ENCODE results near the gene ACLY. TPM values are rescaled to one million over a fixed set of nuclear protein-coding genes. Genes with fewer than 3 reads are reported as not detected.
"Not testable (repeated sequence)": the region's sequence is repeated elsewhere in the genome, so short reads cannot be mapped to it uniquely, and the experiment has no call there.

ACLY gene
- total RNA-seq, 3 donors from 2014 or later: 80.3 to 95.2 (median 81.5) TPM

DNA sequence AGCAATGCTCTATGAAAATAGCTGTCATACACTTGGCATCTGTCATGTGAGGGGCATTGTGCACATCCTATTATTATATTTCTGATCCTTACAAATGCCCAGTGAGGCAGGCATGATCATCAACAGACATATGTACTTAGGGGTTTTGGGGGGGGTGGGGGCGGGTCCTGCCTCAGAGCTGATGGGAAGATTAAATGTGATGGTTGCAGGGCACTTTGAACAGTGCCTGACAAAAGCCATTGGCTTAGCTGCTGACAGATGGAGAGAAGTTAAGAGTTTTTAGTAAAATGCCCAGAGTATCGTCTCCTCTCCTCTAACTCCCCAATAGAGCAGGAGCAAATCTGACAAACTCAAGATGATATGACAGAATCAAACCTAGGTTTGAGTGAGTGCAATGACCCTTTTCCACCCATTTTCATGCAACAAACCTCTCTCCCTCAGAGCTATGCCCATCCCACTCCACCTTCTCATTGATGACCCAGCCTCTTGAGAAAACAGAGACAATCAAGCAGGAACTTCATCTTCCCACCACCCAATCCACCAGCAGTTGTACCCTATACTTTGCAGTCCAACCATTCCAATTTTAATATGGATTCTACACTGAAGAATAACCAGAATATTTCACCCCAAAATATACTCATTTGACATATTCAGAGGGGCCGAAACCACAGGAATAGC, 58.4 kb downstream of the ACLY start:
- Histone ChIP-seq H3K4me1 (ENCODE audit: low read depth) (peaks cover 13% of the 10 kb centered on the region), H3K4me3 (no peak overlapping the region), H3K36me3 (ENCODE audit: low read depth) (no peaks in the 10 kb centered on the region), H3K9me3 (no peaks in the 10 kb centered on the region)
- DNase-seq: no peak
- no peak for ATAC-seq
- TF ChIP-seq, protein P1, sequence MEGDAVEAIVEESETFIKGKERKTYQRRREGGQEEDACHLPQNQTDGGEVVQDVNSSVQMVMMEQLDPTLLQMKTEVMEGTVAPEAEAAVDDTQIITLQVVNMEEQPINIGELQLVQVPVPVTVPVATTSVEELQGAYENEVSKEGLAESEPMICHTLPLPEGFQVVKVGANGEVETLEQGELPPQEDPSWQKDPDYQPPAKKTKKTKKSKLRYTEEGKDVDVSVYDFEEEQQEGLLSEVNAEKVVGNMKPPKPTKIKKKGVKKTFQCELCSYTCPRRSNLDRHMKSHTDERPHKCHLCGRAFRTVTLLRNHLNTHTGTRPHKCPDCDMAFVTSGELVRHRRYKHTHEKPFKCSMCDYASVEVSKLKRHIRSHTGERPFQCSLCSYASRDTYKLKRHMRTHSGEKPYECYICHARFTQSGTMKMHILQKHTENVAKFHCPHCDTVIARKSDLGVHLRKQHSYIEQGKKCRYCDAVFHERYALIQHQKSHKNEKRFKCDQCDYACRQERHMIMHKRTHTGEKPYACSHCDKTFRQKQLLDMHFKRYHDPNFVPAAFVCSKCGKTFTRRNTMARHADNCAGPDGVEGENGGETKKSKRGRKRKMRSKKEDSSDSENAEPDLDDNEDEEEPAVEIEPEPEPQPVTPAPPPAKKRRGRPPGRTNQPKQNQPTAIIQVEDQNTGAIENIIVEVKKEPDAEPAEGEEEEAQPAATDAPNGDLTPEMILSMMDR (IDR thresholded peaks at IDR 0.05): no peak
- intact Hi-C loops (cut with DNase I, micrococcal nuclease): no loop called here

DNA sequence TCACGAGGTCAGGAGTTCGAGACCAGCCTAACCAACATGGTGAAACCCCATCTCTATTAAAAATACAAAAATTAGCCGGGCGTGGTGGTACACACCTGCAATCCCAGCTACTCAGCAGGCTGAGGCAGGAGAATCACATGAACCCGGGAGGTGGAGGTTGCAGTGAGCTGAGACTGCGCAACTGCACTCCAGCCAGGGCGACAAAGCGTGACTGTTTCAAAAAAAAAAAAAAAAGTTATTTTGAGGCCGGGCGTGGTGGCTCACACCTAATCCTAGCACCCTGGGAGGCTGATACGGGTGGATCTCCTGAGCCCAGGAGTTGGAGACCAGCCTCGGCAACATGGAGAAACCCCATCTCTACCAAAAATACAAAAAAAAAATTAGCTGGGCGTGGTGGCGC, 67.4 kb downstream of the ACLY start:
- ATAC-seq; H3K36me3 ChIP-seq (ENCODE audit: low read depth); intact Hi-C loops (cut with DNase I, micrococcal nuclease); H3K9me3 ChIP-seq; H3K4me1 ChIP-seq (ENCODE audit: low read depth); H3K4me3 ChIP-seq; DNase-seq: not testable (repeated sequence)

DNA sequence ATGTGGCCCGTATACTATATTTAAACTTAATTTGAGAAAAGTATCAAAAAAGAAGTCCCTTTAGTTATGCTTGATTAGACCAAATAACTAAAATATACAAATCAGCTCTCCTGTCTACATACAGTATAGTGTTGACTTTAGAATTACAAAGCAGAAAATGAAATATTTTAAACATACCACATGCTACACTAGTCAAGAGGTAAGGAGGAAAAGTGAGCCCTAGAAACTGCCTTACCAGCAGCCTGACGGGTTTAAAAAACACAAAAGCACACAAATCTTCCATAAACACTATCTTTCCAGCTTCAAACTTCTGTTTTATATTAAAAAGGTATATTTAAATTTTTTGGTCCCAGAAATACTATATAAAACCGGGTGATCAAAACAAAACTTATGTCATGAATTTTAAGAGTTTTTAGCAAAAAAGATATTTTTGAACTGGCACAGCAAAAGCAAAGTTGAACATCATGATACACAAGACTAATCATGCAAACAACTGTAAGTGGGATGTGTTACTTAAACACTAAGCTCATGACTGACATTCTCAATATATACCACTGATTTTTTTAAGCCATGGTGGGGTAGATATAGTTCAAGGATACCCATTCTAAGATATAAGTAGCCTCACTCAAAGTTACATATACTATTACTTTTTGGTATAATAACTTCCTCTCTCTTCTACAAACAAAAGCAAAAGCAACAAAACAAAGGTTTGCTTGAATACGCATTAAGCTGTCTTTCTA, 69.3 kb downstream of the ACLY start:
- no peak for ATAC-seq
- H3K4me3 ChIP-seq: no peak overlapping the region

DNA sequence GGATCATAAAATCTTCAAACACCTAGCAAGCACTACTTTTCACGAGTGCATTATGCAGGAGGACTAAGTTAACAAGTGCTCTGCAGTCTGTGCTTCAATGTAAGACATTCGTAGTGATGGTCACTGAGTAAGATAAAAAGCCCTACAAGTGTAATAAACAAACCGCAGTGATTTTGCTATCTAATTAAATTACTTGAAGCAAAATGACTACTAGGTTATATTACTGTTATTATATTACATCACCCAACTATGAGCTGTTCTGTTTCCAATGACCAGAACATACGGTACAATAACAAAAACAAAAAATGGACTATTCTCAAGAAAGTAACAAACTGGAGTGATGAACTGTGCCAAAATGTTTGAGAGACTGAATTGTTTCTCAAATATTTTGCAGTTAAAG, 70.0 kb downstream of the ACLY start:
- no peak overlapping the region for H3K4me3 ChIP-seq
- no peaks in the 10 kb centered on the region for H3K36me3 ChIP-seq (ENCODE audit: low read depth)
- no peaks in the 10 kb centered on the region for H3K9me3 ChIP-seq
- TF ChIP-seq, protein P1 (IDR thresholded peaks at IDR 0.05): no peak
- DNase-seq: no peak
- intact Hi-C loops (cut with DNase I, micrococcal nuclease): no loop called here
- H3K4me1 ChIP-seq (ENCODE audit: low read depth): no peaks in the 10 kb centered on the region
- ATAC-seq: no peak

More for the DNA sequence above, 69.3 kb downstream of the ACLY start:
- TF ChIP-seq, protein P1 (IDR thresholded peaks at IDR 0.05): no peak
- no peaks in the 10 kb centered on the region for H3K9me3 ChIP-seq
- intact Hi-C loops (cut with DNase I, micrococcal nuclease): no loop called here
- no peaks in the 10 kb centered on the region for H3K36me3 ChIP-seq (ENCODE audit: low read depth)
- no peak for DNase-seq
- no peaks in the 10 kb centered on the region for H3K4me1 ChIP-seq (ENCODE audit: low read depth)

DNA sequence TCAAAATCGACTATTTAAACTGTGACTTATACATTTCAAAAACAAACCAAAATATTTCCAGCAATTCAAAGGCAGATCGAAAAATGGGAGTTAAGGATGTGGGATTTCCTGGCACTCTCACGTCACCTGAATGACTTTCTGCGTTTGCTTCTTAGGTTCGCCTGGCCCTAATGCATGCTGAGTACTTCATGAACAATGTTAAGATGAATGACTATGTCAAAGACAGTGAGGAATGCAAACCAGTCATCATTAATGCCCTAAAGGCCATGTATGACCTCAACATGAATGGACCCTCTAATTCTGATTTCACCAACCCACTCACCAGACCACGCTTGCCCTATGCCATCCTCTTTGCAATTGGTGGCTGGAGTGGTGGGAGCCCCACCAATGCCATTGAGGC, 73.8 kb downstream of the ACLY start:
- intact Hi-C loops (cut with DNase I, micrococcal nuclease): no loop called here
- H3K36me3 ChIP-seq (ENCODE audit: low read depth): no peaks in the 10 kb centered on the region
- DNase-seq (no peak), ATAC-seq (no peak)
- no peak overlapping the region for H3K4me3 ChIP-seq
- H3K9me3 ChIP-seq: no peaks in the 10 kb centered on the region
- TF ChIP-seq, protein P1 (IDR thresholded peaks at IDR 0.05): no peak
- no peaks in the 10 kb centered on the region for H3K4me1 ChIP-seq (ENCODE audit: low read depth)

DNA sequence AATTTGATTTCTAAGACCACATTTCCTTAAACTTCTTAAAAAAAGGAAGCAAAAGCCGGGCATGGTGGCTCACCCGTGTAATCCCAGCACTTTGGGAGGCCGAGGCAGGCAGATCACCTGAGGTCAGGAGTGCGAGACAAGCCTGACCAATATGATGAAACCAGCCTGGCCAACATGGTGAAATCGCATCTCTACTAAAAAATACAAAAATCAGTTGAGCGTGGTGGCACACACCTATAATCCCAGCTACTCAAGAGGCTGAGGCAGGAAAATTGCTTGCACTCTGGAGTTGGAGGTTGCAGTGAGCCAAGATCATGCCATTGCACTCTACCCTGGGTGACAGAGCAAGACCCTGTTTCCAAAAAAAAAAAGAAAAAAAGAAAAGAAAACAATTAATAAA, 78.0 kb downstream of the ACLY start:
- ATAC-seq; intact Hi-C loops (cut with DNase I, micrococcal nuclease); H3K4me1 ChIP-seq (ENCODE audit: low read depth): not testable (repeated sequence)

DNA sequence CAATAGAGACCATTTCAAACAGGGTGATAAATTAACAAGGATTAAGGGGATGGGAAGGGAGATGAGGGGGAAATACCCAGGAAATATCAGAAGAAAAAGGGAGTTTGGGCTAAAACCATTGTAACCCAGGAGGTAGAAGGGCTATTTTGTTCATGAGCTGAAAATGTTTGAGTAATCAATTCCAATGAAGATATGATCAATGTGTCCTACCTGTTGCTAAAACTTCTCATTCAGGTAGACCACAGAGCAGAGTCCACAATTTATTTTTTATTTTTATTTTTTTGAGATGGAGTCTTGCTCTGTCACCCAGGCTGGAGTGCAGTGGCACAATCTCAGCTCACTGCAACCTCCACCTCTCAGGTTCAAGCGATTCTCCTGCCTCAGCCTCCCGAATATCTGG, 79.3 kb downstream of the ACLY start:
- H3K4me3 ChIP-seq; H3K9me3 ChIP-seq; H3K36me3 ChIP-seq (ENCODE audit: low read depth); ATAC-seq; intact Hi-C loops (cut with DNase I, micrococcal nuclease); DNase-seq; H3K4me1 ChIP-seq (ENCODE audit: low read depth): not testable (repeated sequence)

More for the DNA sequence above, 78.0 kb downstream of the ACLY start:
- H3K4me3 ChIP-seq; DNase-seq; H3K36me3 ChIP-seq (ENCODE audit: low read depth); H3K9me3 ChIP-seq: not testable (repeated sequence)
